Hepatic stellate cell (primary cell): Measurements from ENCODE around the gene DNAJB12.
"Not testable (repeated sequence)": the region's sequence is repeated elsewhere in the genome, so short reads cannot be mapped to it uniquely, and the experiment has no call there.

ENCODE experiments used
- DNase-seq: peaks from one replicate; pipeline ENCODE4 v3.0.0; 2011; ENCODE audit warnings: low spot score

Gene DNAJB12

GRCh38 chr10:72353028-72353964, 1.4 kb downstream of the DNAJB12 start:
- no peak for DNase-seq

GRCh38 chr10:72351479-72351878, 3.2 kb downstream of the DNAJB12 start:
- no peak for DNase-seq

- no peak for DNase-seq
Measured at GRCh38 chr10:72349438-72349837, 5.3 kb downstream of the DNAJB12 start.

GRCh38 chr10:72348282-72348681, 6.4 kb downstream of the DNAJB12 start:
- no peak for DNase-seq

- not testable (repeated sequence) for DNase-seq
Measured at GRCh38 chr10:72346117-72346516, 8.6 kb downstream of the DNAJB12 start.

- DNase-seq = no peak
Measured at GRCh38 chr10:72344932-72345331, 9.8 kb downstream of the DNAJB12 start.

- no peak for DNase-seq
Measured at GRCh38 chr10:72342911-72343310, 11.8 kb downstream of the DNAJB12 start.

GRCh38 chr10:72340510-72341261, 14.0 kb downstream of the DNAJB12 start:
- no peak for DNase-seq

GRCh38 chr10:72338180-72338579, 16.5 kb downstream of the DNAJB12 start:
- DNase-seq = no peak

- DNase-seq = no peak
Measured at GRCh38 chr10:72337722-72338121, 17.0 kb downstream of the DNAJB12 start.

- DNase-seq = no peak
Measured at GRCh38 chr10:72337039-72337629, 17.6 kb downstream of the DNAJB12 start.

GRCh38 chr10:72336259-72337038, 18.3 kb downstream of the DNAJB12 start:
- no peak for DNase-seq

- DNase-seq = no peak
Measured at GRCh38 chr10:72335394-72336258, 19.1 kb downstream of the DNAJB12 start.

GRCh38 chr10:72334825-72335393, 19.8 kb downstream of the DNAJB12 start:
- peak; percentile 73 for DNase-seq

- no peak for DNase-seq
Measured at GRCh38 chr10:72334196-72334824, 20.4 kb downstream of the DNAJB12 start.

- no peak for DNase-seq
Measured at GRCh38 chr10:72333112-72334015, 21.4 kb downstream of the DNAJB12 start.

GRCh38 chr10:72332423-72333111, 22.2 kb downstream of the DNAJB12 start:
- no peak for DNase-seq
